Activated naive CD8-positive, alpha-beta T cell treated with anti-CD3 and anti-CD28 coated beads, Interleukin-2, amount 50 U/mL, for 24 hours (primary cell): Measurements from ENCODE around the gene DACH1.

Experiments used
- ATAC-seq: fragments of 150-1000 bp; cut with Tn5 transposase; one replicate; pipeline ENCODE4 v1.10.0; 2021
- DNase-seq: peaks from one replicate; pipeline ENCODE4 v3.0.0; 2021
- H3K27ac Mint-ChIP-seq: one replicate; pipeline ENCODE4 v1.8.0; 2021; ENCODE audit warnings: mild to moderate bottlenecking, mixed read lengths
- H3K27me3 Mint-ChIP-seq: one replicate; pipeline ENCODE4 v1.8.0; 2021; ENCODE audit warnings: mixed read lengths
- H3K36me3 Mint-ChIP-seq: one replicate; pipeline ENCODE4 v1.8.0; 2021; ENCODE audit warnings: low read depth, mixed read lengths
- H3K4me1 Mint-ChIP-seq: one replicate; pipeline ENCODE4 v1.8.0; 2021; ENCODE audit warnings: mixed read lengths
- H3K4me3 Mint-ChIP-seq: one replicate; pipeline ENCODE4 v1.8.0; 2021; ENCODE audit warnings: mild to moderate bottlenecking, moderate library complexity, mixed read lengths
- H3K9me3 Mint-ChIP-seq: one replicate; pipeline ENCODE4 v1.8.0; 2021; ENCODE audit warnings: mixed read lengths

The DACH1 gene

GRCh38 chr13:71828117-71828516 lies 38.9 kb downstream of the DACH1 start:
- no peak overlapping the region for H3K4me3 Mint-ChIP-seq
- DNase-seq: no peak
- no peak overlapping the region for H3K27ac Mint-ChIP-seq
- H3K27me3 Mint-ChIP-seq: no peaks in the 10 kb centered on the region
- H3K36me3 Mint-ChIP-seq: no peaks in the 10 kb centered on the region
- ATAC-seq: no peak
- H3K4me1 Mint-ChIP-seq: no peaks in the 10 kb centered on the region
- peaks cover 4% of the 10 kb centered on the region for H3K9me3 Mint-ChIP-seq

GRCh38 chr13:71827241-71827640 lies 39.8 kb downstream of the DACH1 start:
- Mint-ChIP-seq H3K9me3 (peaks cover 4% of the 10 kb centered on the region), H3K27ac (no peak overlapping the region), H3K27me3 (no peaks in the 10 kb centered on the region), H3K4me1 (no peaks in the 10 kb centered on the region), H3K4me3 (no peak overlapping the region), H3K36me3 (no peaks in the 10 kb centered on the region)
- DNase-seq: no peak
- no peak for ATAC-seq

- H3K36me3 Mint-ChIP-seq: no peaks in the 10 kb centered on the region
- H3K4me1 Mint-ChIP-seq: no peaks in the 10 kb centered on the region
- no peaks in the 10 kb centered on the region for H3K27me3 Mint-ChIP-seq
- DNase-seq: no peak
- H3K9me3 Mint-ChIP-seq: no peaks in the 10 kb centered on the region
- no peak overlapping the region for H3K27ac Mint-ChIP-seq
- no peak for ATAC-seq
- H3K4me3 Mint-ChIP-seq: no peak overlapping the region
Observed at GRCh38 chr13:71820699-71821098, 46.3 kb downstream of the DACH1 start.

- Mint-ChIP-seq H3K4me3 (no peak overlapping the region), H3K27me3 (no peaks in the 10 kb centered on the region), H3K27ac (no peak overlapping the region), H3K4me1 (no peaks in the 10 kb centered on the region), H3K36me3 (no peaks in the 10 kb centered on the region), H3K9me3 (no peaks in the 10 kb centered on the region)
- DNase-seq: no peak
- ATAC-seq: no peak
Observed at GRCh38 chr13:71817335-71817734, 49.7 kb downstream of the DACH1 start.

GRCh38 chr13:71814806-71815360 lies 52.1 kb downstream of the DACH1 start:
- Mint-ChIP-seq H3K27me3 (no peaks in the 10 kb centered on the region), H3K4me1 (no peaks in the 10 kb centered on the region), H3K36me3 (no peaks in the 10 kb centered on the region), H3K27ac (no peak overlapping the region), H3K9me3 (no peaks in the 10 kb centered on the region), H3K4me3 (no peak overlapping the region)
- ATAC-seq (no peak), DNase-seq (no peak)

GRCh38 chr13:71813187-71813586 lies 53.8 kb downstream of the DACH1 start:
- Mint-ChIP-seq H3K27me3 (no peaks in the 10 kb centered on the region), H3K4me3 (no peak overlapping the region), H3K4me1 (no peaks in the 10 kb centered on the region), H3K27ac (no peak overlapping the region), H3K9me3 (no peaks in the 10 kb centered on the region), H3K36me3 (no peaks in the 10 kb centered on the region)
- no peak for ATAC-seq
- no peak for DNase-seq

- Mint-ChIP-seq H3K27me3 (no peaks in the 10 kb centered on the region), H3K4me1 (no peaks in the 10 kb centered on the region), H3K9me3 (no peaks in the 10 kb centered on the region), H3K4me3 (no peak overlapping the region), H3K27ac (no peak overlapping the region), H3K36me3 (no peaks in the 10 kb centered on the region)
- DNase-seq (no peak), ATAC-seq (no peak)
Observed at GRCh38 chr13:71811344-71811743, 55.7 kb downstream of the DACH1 start.

GRCh38 chr13:71808708-71809107 lies 58.3 kb downstream of the DACH1 start:
- no peaks in the 10 kb centered on the region for H3K27me3 Mint-ChIP-seq
- no peak overlapping the region for H3K27ac Mint-ChIP-seq
- no peaks in the 10 kb centered on the region for H3K9me3 Mint-ChIP-seq
- no peaks in the 10 kb centered on the region for H3K36me3 Mint-ChIP-seq
- DNase-seq: no peak
- ATAC-seq: no peak
- no peak overlapping the region for H3K4me3 Mint-ChIP-seq
- H3K4me1 Mint-ChIP-seq: no peaks in the 10 kb centered on the region

- Mint-ChIP-seq H3K9me3 (no peaks in the 10 kb centered on the region), H3K27me3 (no peaks in the 10 kb centered on the region), H3K4me3 (no peak overlapping the region), H3K4me1 (no peaks in the 10 kb centered on the region), H3K36me3 (no peaks in the 10 kb centered on the region), H3K27ac (no peak overlapping the region)
- ATAC-seq (no peak), DNase-seq (no peak)
Observed at GRCh38 chr13:71806886-71807285, 60.1 kb downstream of the DACH1 start.

- Mint-ChIP-seq H3K9me3 (no peaks in the 10 kb centered on the region), H3K4me1 (no peaks in the 10 kb centered on the region), H3K27me3 (no peaks in the 10 kb centered on the region), H3K36me3 (no peaks in the 10 kb centered on the region), H3K27ac (no peak overlapping the region), H3K4me3 (no peak overlapping the region)
- no peak for DNase-seq
- ATAC-seq: no peak
Observed at GRCh38 chr13:71803066-71803465, 63.9 kb downstream of the DACH1 start.

- DNase-seq (no peak), ATAC-seq (no peak)
- H3K4me3 Mint-ChIP-seq: no peak overlapping the region
- H3K4me1 Mint-ChIP-seq: no peaks in the 10 kb centered on the region
- H3K27me3 Mint-ChIP-seq: no peaks in the 10 kb centered on the region
- H3K36me3 Mint-ChIP-seq: no peaks in the 10 kb centered on the region
- no peak overlapping the region for H3K27ac Mint-ChIP-seq
- H3K9me3 Mint-ChIP-seq: no peaks in the 10 kb centered on the region
Observed at GRCh38 chr13:71801781-71802180, 65.2 kb downstream of the DACH1 start.

GRCh38 chr13:71801165-71801760 lies 65.7 kb downstream of the DACH1 start:
- no peaks in the 10 kb centered on the region for H3K4me1 Mint-ChIP-seq
- no peak for DNase-seq
- H3K4me3 Mint-ChIP-seq: no peak overlapping the region
- no peaks in the 10 kb centered on the region for H3K27me3 Mint-ChIP-seq
- no peak for ATAC-seq
- no peak overlapping the region for H3K27ac Mint-ChIP-seq
- no peaks in the 10 kb centered on the region for H3K36me3 Mint-ChIP-seq
- H3K9me3 Mint-ChIP-seq: no peaks in the 10 kb centered on the region

- H3K9me3 Mint-ChIP-seq: no peaks in the 10 kb centered on the region
- H3K36me3 Mint-ChIP-seq: no peaks in the 10 kb centered on the region
- H3K27ac Mint-ChIP-seq: no peak overlapping the region
- no peak overlapping the region for H3K4me3 Mint-ChIP-seq
- no peaks in the 10 kb centered on the region for H3K27me3 Mint-ChIP-seq
- no peak for ATAC-seq
- DNase-seq: no peak
- H3K4me1 Mint-ChIP-seq: no peaks in the 10 kb centered on the region
Observed at GRCh38 chr13:71799324-71799723, 67.7 kb downstream of the DACH1 start.

GRCh38 chr13:71798707-71799106 lies 68.3 kb downstream of the DACH1 start:
- Mint-ChIP-seq H3K9me3 (no peaks in the 10 kb centered on the region), H3K4me1 (no peaks in the 10 kb centered on the region), H3K27ac (no peak overlapping the region), H3K27me3 (no peaks in the 10 kb centered on the region), H3K4me3 (no peak overlapping the region), H3K36me3 (no peaks in the 10 kb centered on the region)
- DNase-seq: no peak
- no peak for ATAC-seq

GRCh38 chr13:71797517-71797916 lies 69.5 kb downstream of the DACH1 start:
- no peak for DNase-seq
- H3K27me3 Mint-ChIP-seq: no peaks in the 10 kb centered on the region
- H3K36me3 Mint-ChIP-seq: no peaks in the 10 kb centered on the region
- ATAC-seq: no peak
- H3K9me3 Mint-ChIP-seq: no peaks in the 10 kb centered on the region
- H3K4me3 Mint-ChIP-seq: no peak overlapping the region
- no peaks in the 10 kb centered on the region for H3K4me1 Mint-ChIP-seq
- no peak overlapping the region for H3K27ac Mint-ChIP-seq
